K562 (cell line): ENCODE data around the gene PSRC1. TPM values are rescaled to one million over a fixed set of nuclear protein-coding genes. Genes with fewer than 3 reads are reported as not detected.

Source experiments
- ASH1L ChIP-seq: fragments of 450-650 bp; IDR thresholded peaks from 2 replicates; pipeline ENCODE4 v1.6.1; 2018; ENCODE audit warnings: borderline replicate concordance, mild to moderate bottlenecking, low read depth; ENCODE audit not compliant: partially characterized antibody
- BHLHE40 ChIP-seq: IDR thresholded peaks from 2 replicates; pipeline ENCODE4 v1.6.1; 2011; ENCODE audit warnings: low read length, improper control_type of control experiment
- BMI1 ChIP-seq: fragments of 150-350 bp; IDR thresholded peaks from 2 replicates; pipeline ENCODE4 v1.6.1; 2014; ENCODE audit warnings: low read length
- E4F1 ChIP-seq: fragments of 250-450 bp; sonication (Bioruptor Pico); IDR thresholded peaks from 2 replicates; pipeline ENCODE4 v1.5.0; 2021; ENCODE audit warnings: mild to moderate bottlenecking, borderline replicate concordance
- MAFG ChIP-seq: fragments of 450-650 bp; conservative IDR thresholded peaks from 2 replicates; pipeline ENCODE4 v1.6.1; 2016; ENCODE audit warnings: missing genetic modification characterization, missing compliant biosample characterization
- MITF ChIP-seq: IDR thresholded peaks from 2 replicates; pipeline ENCODE4 v1.6.1; 2014; ENCODE audit warnings: antibody characterized with exemption
- NCOA4 ChIP-seq: fragments of 450-650 bp; IDR thresholded peaks from 2 replicates; pipeline ENCODE4 v1.6.1; 2018; ENCODE audit warnings: mild to moderate bottlenecking; ENCODE audit not compliant: partially characterized antibody
- NONO ChIP-seq, 2 experiments: fragments of 200-400 bp in 1 of 2; fragments of 450-650 bp in 1 of 2; formaldehyde crosslinking in 1 of 2; IDR thresholded peaks; 2 replicates each; pipeline ENCODE4 v1.6.1; 2017; ENCODE audit warnings: low read depth in 2 of 2, mild to moderate bottlenecking in 2 of 2, moderate library complexity in 2 of 2, low read length in 1 of 2
- NR1H2 ChIP-seq: sonication (generic); formaldehyde crosslinking; IDR thresholded peaks from 2 replicates; pipeline ENCODE4 v1.4.0; 2020; ENCODE audit warnings: mild to moderate bottlenecking, missing genetic modification reagents
- RBFOX2 ChIP-seq: fragments of 200-400 bp; formaldehyde crosslinking; IDR thresholded peaks from 2 replicates; pipeline ENCODE4 v1.6.1; 2017; ENCODE audit warnings: low read depth, mild to moderate bottlenecking, low read length, moderate library complexity
- RBM25 ChIP-seq: fragments of 200-400 bp; formaldehyde crosslinking; IDR thresholded peaks from 2 replicates; pipeline ENCODE4 v1.6.1; 2018; ENCODE audit warnings: low read length, low read depth, moderate library complexity; ENCODE audit not compliant: severe bottlenecking
- SMAD4 ChIP-seq: fragments of 250-450 bp; sonication (Bioruptor Pico); conservative IDR thresholded peaks from 2 replicates; pipeline ENCODE4 v1.8.0; 2021; ENCODE audit warnings: inconsistent platforms, mild to moderate bottlenecking, moderate library complexity
- SRF ChIP-seq, 2 experiments: fragments of 250-450, 450-650 bp in 1 of 2; sonication (Bioruptor Pico) in 1 of 2; sonication (generic) in 1 of 2; formaldehyde crosslinking; IDR thresholded peaks; 2 replicates each; pipeline versions ENCODE4 v1.5.0 to v1.5.1; 2020 to 2022; ENCODE audit warnings: mild to moderate bottlenecking in 1 of 2, missing genetic modification reagents in 1 of 2
- UBTF ChIP-seq, 2 experiments: IDR thresholded peaks; 2 replicates each; pipeline ENCODE4 v1.6.1; 2012; ENCODE audit warnings: improper control_type of control experiment in 2 of 2, low read depth in 2 of 2, low read length in 2 of 2, borderline replicate concordance in 1 of 2
- ZBTB9 ChIP-seq: fragments of 450-650 bp; formaldehyde crosslinking; IDR thresholded peaks from 2 replicates; pipeline ENCODE4 v1.4.0; 2020; ENCODE audit warnings: mild to moderate bottlenecking, moderate library complexity
- ZNF121 ChIP-seq: sonication (generic); formaldehyde crosslinking; conservative IDR thresholded peaks from 2 replicates; pipeline ENCODE4 v1.8.0; 2022; ENCODE audit warnings: missing genetic modification reagents
- ZNF217 ChIP-seq: sonication (generic); formaldehyde crosslinking; IDR thresholded peaks from 2 replicates; pipeline ENCODE4 v1.8.0; 2022; ENCODE audit warnings: mild to moderate bottlenecking, missing genetic modification reagents
- ZNF639 ChIP-seq, 2 experiments: fragments of 200-800 bp in 1 of 2; sonication (Bioruptor generic) in 1 of 2; sonication (generic) in 1 of 2; formaldehyde crosslinking in 1 of 2; IDR thresholded peaks in 1 of 2; conservative IDR thresholded peaks in 1 of 2; 2 replicates each; pipeline versions ENCODE4 v1.5.0 to v1.6.1; 2016 to 2020; ENCODE audit warnings: missing compliant biosample characterization in 1 of 2, missing genetic modification characterization in 1 of 2, missing genetic modification reagents in 1 of 2
- polyA plus RNA-seq, 8 experiments: library from polyadenylated mRNA; depleted of rRNA in 4 of 8; stranded (reverse) in 5 of 8; unstranded in 3 of 8; fragments of >200 nt; fragmentation: Nextera tagmentation in 2 of 8; fragmentation: Illumina TruSeq in 1 of 8; extraction: Ambion mirVana in 2 of 8; extraction: Trizol in 1 of 8; gene quantifications; 2 replicates each; pipeline versions ENCODE4 v1.2.1 to v1.2.3, GENCODE V29; 2011 to 2014; ENCODE audit warnings: inconsistent platforms in 1 of 8, missing spikeins in 1 of 8
- total RNA-seq, 7 experiments: library from RNA; depleted of rRNA in 6 of 7; stranded (reverse); fragments of >200 nt in 6 of 7; fragmentation: Illumina TruSeq in 2 of 7; extraction: Trizol in 2 of 7; gene quantifications; 2 replicates each; pipeline versions ENCODE4 v1.2.1 to v1.2.3, GENCODE V29; 2011 to 2021; ENCODE audit warnings: low replicate concordance in 1 of 7

The PSRC1 gene
- total and polyA plus RNA-seq, 9 of the 15 experiments (the other 6 are each of a cell fraction or from before 2014, with no cell fraction given) = 6.5 to 65.2 (median 39.3) TPM

GRCh38 chr1:109300650-109301151 is 17.8 kb upstream of the PSRC1 start (continued):
- no peak for TF ChIP-seq E4F1 (CRISPR knock-in tag)
- no peak for TF ChIP-seq RBM25
- TF ChIP-seq ZNF639 (CRISPR knock-in tag; conservative IDR thresholded peaks at IDR 0.05 in 1 of 2, IDR thresholded peaks at IDR 0.05 in 1 of 2) = no peak
- 0 out of 4 replicates have a peak, but pooled peaks of 1 of the 2 experiments have one; percentile 61 for TF ChIP-seq UBTF (IDR thresholded peaks at IDR 0.05; ENCODE audit: borderline replicate concordance in 1 of 2, low read depth in 2 of 2, low read length in 2 of 2)
- TF ChIP-seq ZNF121 (CRISPR knock-in tag) = no peak
- TF ChIP-seq SMAD4 (CRISPR knock-in tag) = peak; percentile 79
- no peak for TF ChIP-seq ASH1L
- TF ChIP-seq NR1H2 (CRISPR knock-in tag) = no peak
- TF ChIP-seq NCOA4 = no peak
- peak; percentile 40; the same call in 1 of the 2 replicates for TF ChIP-seq RBFOX2
- TF ChIP-seq ZBTB9 (CRISPR knock-in tag) = no peak
- TF ChIP-seq BMI1 = no peak
- no peak for TF ChIP-seq BHLHE40
- no peak for TF ChIP-seq ZNF217 (CRISPR knock-in tag)
- no peak for TF ChIP-seq MITF
- TF ChIP-seq MAFG (tag) = no peak
- TF ChIP-seq SRF (CRISPR knock-in tag; IDR thresholded peaks at IDR 0.05) = peak in 1 of 2 experiments; percentile 89; a peak in 1 of 4 replicates
- no peak for TF ChIP-seq NONO (IDR thresholded peaks at IDR 0.05; ENCODE audit: low read depth in 2 of 2, low read length in 1 of 2)
